ENCODE measurements around the gene PTX3.

Gene PTX3

DNA sequence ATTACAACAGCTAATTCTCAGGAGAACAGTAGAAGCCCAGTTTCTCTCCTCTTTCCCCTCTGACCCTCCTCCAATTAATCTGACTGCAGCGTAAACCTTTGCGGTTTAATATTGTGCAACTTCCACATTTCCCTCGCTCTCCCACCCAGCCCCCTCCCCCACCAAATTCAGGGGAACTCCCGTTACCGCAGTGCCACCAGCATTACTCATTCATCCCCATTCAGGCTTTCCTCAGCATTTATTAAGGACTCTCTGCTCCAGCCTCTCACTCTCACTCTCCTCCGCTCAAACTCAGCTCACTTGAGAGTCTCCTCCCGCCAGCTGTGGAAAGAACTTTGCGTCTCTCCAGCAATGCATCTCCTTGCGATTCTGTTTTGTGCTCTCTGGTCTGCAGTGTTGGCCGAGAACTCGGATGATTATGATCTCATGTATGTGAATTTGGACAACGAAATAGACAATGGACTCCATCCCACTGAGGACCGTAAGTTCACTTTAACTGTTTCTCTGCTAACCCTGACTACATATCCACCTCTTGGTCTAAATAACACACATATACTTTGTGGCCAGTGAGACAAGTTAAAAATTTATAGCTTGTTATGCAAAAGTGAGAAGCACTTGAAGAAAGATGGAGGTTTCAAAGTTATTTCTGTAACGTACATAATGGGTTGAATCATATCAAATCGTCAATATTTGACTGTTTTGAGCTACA is at the start of gene PTX3:
TSS of gene PTX3 (plus strand) at position 268 of the 709 bp plus-strand sequence. CDS start at position 352, 84 bp downstream.
- no peaks in the 10 kb centered on the region for H3K27me3 ChIP-seq
- peak within 1 kb of the TSS; percentile 71 to 76 for H3K4me3 ChIP-seq (ENCODE audit: low read depth in 1 of 2, low read length in 1 of 2)
- peaks cover 40 to 43% of the 10 kb centered on the region in 2 experiments for H3K4me1 ChIP-seq (ENCODE audit: control insufficient read depth in 1 of 2, insufficient read depth in 1 of 2, low read depth in 1 of 2, low read length in 1 of 2)
- no peaks in the 10 kb centered on the region for H3K9me3 ChIP-seq
- H3K27ac ChIP-seq, result peak within 1 kb of the TSS; percentile 74
- H3K36me3 ChIP-seq, result no peaks in the 10 kb centered on the region
- TF ChIP-seq, protein P1, sequence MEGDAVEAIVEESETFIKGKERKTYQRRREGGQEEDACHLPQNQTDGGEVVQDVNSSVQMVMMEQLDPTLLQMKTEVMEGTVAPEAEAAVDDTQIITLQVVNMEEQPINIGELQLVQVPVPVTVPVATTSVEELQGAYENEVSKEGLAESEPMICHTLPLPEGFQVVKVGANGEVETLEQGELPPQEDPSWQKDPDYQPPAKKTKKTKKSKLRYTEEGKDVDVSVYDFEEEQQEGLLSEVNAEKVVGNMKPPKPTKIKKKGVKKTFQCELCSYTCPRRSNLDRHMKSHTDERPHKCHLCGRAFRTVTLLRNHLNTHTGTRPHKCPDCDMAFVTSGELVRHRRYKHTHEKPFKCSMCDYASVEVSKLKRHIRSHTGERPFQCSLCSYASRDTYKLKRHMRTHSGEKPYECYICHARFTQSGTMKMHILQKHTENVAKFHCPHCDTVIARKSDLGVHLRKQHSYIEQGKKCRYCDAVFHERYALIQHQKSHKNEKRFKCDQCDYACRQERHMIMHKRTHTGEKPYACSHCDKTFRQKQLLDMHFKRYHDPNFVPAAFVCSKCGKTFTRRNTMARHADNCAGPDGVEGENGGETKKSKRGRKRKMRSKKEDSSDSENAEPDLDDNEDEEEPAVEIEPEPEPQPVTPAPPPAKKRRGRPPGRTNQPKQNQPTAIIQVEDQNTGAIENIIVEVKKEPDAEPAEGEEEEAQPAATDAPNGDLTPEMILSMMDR (IDR thresholded peaks at IDR 0.05), result no peak

DNA sequence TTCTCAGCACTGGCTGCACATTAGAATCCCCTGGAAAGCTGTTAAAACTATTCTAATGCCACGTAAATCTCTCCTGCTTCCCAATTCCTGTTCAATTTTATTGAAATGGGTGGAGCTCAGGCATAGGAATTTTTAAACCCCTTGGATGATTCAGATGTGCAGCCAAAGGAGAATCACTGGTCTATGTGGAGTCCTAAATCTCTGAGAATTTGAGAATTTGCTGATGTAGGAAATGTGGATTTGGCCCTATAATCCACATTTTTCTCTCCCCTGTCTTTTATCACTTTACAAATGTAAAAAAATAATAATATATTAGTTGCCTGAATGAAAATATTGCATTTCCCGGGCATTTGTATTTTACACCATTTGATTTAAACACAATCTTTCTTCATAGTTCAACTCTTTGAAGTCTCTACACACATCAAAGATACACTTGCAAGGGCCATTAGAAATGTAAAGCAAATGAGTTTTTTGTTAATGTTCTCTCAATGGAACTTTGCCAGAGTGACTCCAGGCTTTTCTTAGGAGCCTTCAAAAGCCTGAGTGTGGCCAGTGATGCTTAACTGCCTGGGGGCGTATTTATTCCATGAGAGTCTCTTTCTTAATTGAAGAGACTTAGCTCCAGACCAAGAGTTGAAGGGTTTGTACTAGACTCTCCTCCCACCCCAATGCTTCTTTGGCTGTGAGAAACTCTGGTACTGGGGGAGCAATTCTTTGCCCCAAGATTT is 48.8 kb upstream of the PTX3 start:
- no peaks in the 10 kb centered on the region for H3K4me1 ChIP-seq (ENCODE audit: control insufficient read depth in 1 of 2, insufficient read depth in 1 of 2, low read depth in 1 of 2, low read length in 1 of 2)
- TF ChIP-seq, protein P1 (IDR thresholded peaks at IDR 0.05), result no peak
- no peak overlapping the region for H3K27ac ChIP-seq
- no peak overlapping the region for H3K4me3 ChIP-seq (ENCODE audit: low read depth in 1 of 2, low read length in 1 of 2)
- no peaks in the 10 kb centered on the region for H3K9me3 ChIP-seq
- no peaks in the 10 kb centered on the region for H3K27me3 ChIP-seq
- no peaks in the 10 kb centered on the region for H3K36me3 ChIP-seq

DNA sequence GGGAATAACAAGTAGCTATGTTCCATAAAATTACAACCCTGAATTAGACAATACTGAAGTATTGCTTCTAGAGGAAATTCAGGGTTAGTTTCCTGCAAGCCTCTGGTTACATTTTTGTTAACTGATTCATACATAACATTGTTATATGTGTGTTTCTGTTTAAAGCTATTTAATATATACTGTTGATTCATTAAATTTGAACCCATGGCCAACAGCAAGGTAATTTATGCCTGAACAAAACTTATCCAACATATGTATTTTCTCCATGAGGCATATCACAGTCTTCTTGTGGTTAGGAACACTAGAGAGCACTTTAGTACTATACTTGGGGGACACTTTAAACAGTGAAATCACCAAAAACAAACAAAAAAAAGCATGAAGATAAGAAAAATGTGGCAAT is 47.7 kb upstream of the PTX3 start:
- Histone ChIP-seq H3K9me3 (no peaks in the 10 kb centered on the region), H3K4me3 (ENCODE audit: low read depth in 1 of 2, low read length in 1 of 2) (no peak overlapping the region), H3K27ac (no peak overlapping the region), H3K27me3 (no peaks in the 10 kb centered on the region), H3K4me1 (ENCODE audit: control insufficient read depth in 1 of 2, insufficient read depth in 1 of 2, low read depth in 1 of 2, low read length in 1 of 2) (no peaks in the 10 kb centered on the region), H3K36me3 (no peaks in the 10 kb centered on the region)
- TF ChIP-seq, protein P1 (IDR thresholded peaks at IDR 0.05), result no peak

DNA sequence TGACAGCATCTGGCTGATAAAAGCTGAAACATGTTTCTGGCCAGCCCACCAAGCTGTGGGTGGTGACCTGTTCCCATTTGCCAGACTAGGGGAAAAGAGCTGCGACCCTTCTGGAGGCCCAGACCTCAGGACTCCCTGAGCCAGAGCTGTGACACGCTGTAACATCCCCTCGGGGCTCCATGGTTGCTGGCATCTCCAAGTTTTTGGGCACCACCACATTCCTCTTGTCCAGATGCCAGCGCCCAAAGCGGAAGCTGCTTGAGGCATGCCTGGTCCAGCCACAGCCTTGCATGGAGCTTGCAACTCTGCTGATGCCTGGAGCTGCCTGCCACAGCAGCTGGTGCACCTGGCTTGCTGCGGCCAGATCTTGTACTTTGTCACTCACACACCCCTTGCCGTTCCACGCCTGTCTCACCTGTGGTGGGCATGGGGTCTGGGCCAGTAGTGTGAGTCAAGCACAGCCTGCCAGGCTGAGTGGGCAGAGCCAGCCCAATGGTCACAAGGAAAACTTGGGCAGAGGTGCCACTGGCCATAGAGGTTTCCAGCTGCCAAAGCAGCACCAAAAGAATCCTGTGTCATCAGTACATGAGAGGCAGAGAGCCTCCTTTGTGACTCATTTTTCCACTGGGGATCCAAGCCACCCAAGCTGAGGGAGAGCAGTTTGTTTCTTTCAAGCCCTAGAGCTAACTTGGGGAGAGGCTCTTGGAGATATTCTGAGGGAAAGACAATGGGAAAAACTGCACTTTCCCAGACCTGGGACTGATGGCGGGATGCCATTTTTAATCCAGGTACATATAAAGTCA is 45.7 kb upstream of the PTX3 start:
- H3K27ac ChIP-seq, result no peak overlapping the region
- no peaks in the 10 kb centered on the region for H3K9me3 ChIP-seq
- H3K36me3 ChIP-seq, result no peaks in the 10 kb centered on the region
- no peaks in the 10 kb centered on the region for H3K27me3 ChIP-seq
- no peak overlapping the region for H3K4me3 ChIP-seq (ENCODE audit: low read depth in 1 of 2, low read length in 1 of 2)
- TF ChIP-seq, protein P1 (IDR thresholded peaks at IDR 0.05), result no peak
- H3K4me1 ChIP-seq (ENCODE audit: control insufficient read depth in 1 of 2, insufficient read depth in 1 of 2, low read depth in 1 of 2, low read length in 1 of 2), result no peaks in the 10 kb centered on the region

DNA sequence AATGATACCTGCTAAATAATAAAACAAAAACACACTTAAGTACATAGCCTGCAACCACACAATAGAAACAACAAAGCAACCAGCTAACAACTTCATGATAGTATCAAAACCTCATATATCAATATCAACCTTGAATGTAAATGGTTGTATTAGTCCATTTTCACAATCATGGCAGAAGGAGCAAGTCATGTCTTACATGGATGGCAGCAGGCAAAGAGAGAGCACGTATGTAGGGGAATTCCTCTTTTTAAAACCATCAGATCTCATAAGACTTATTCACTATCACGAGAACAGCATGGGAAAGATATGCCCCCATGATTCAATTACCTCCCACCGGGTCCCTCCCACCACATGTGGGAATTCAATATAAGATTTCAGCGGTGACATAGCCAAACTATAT is 44.5 kb upstream of the PTX3 start:
- no peaks in the 10 kb centered on the region for H3K36me3 ChIP-seq
- H3K4me3 ChIP-seq (ENCODE audit: low read depth in 1 of 2, low read length in 1 of 2), result no peak overlapping the region
- H3K9me3 ChIP-seq, result no peaks in the 10 kb centered on the region
- H3K27ac ChIP-seq, result no peak overlapping the region
- H3K4me1 ChIP-seq (ENCODE audit: control insufficient read depth in 1 of 2, insufficient read depth in 1 of 2, low read depth in 1 of 2, low read length in 1 of 2), result no peaks in the 10 kb centered on the region
- H3K27me3 ChIP-seq, result no peaks in the 10 kb centered on the region
- TF ChIP-seq, protein P1 (IDR thresholded peaks at IDR 0.05), result no peak
